ENCODE data around the gene FNDC1. TPM values are rescaled to one million over a fixed set of nuclear protein-coding genes. Genes with fewer than 3 reads are reported as not detected.
A peak's percentile ranks its signal among the peaks of the same experiment; 100 is the strongest.

The FNDC1 gene
- total RNA-seq, 1 donor from 2014 or later, result 6.3 TPM

- H3K4me3 ChIP-seq (ENCODE audit: insufficient read depth, low read depth, low read length), result no peak overlapping the region
- FAIRE-seq, result no peak
- no peaks in the 10 kb centered on the region for H3K36me3 Mint-ChIP-seq (ENCODE audit: low read depth, unreplicated experiment)
Observed at GRCh38 chr6:159132664-159133063, 36.5 kb upstream of the FNDC1 start.

GRCh38 chr6:159134701-159135364 lies 34.4 kb upstream of the FNDC1 start:
- H3K27ac Mint-ChIP-seq (ENCODE audit: unreplicated experiment), result no peak overlapping the region
- Histone ChIP-seq H3K36me3 (ENCODE audit: insufficient read depth, low read length) (no peaks in the 10 kb centered on the region), H3K9me3 (ENCODE audit: insufficient read depth, low read depth, low read length) (no peaks in the 10 kb centered on the region), H3K27me3 (ENCODE audit: insufficient read depth, low read length) (peaks cover 23% of the 10 kb centered on the region), H3K27ac (ENCODE audit: low read depth, low read length) (no peak overlapping the region), H3K9ac (ENCODE audit: low read length) (no peak overlapping the region), H4K20me1 (ENCODE audit: insufficient read depth, low read length) (no peaks in the 10 kb centered on the region), H2AFZ (ENCODE audit: low read depth, low read length) (no peak overlapping the region), H3K4me2 (ENCODE audit: low read length) (no peak overlapping the region), H3K4me3 (ENCODE audit: insufficient read depth, low read depth, low read length) (no peak overlapping the region), H3K4me1 (ENCODE audit: insufficient read depth, low read length) (no peaks in the 10 kb centered on the region), H3K79me2 (ENCODE audit: insufficient read depth, low read length) (no peaks in the 10 kb centered on the region)
- peaks cover 33% of the 10 kb centered on the region for H3K27me3 Mint-ChIP-seq (ENCODE audit: low read depth, unreplicated experiment)
- DNase-seq (ENCODE audit: low read depth), result peak; percentile 22
- FAIRE-seq, result peak; percentile 75
- no peak overlapping the region for H3K4me3 Mint-ChIP-seq (ENCODE audit: unreplicated experiment)
- TF ChIP-seq CTCF (IDR thresholded peaks at IDR 0.05; ENCODE audit: insufficient read depth, low read depth, low read length), result peak; percentile 96
- TF ChIP-seq EZH2 (IDR thresholded peaks at IDR 0.05; ENCODE audit: insufficient read depth, low read length), result no peak
- no peaks in the 10 kb centered on the region for H3K36me3 Mint-ChIP-seq (ENCODE audit: low read depth, unreplicated experiment)
- no peaks in the 10 kb centered on the region for H3K4me1 Mint-ChIP-seq (ENCODE audit: low read depth, unreplicated experiment)
- no peaks in the 10 kb centered on the region for H3K9me3 Mint-ChIP-seq (ENCODE audit: unreplicated experiment)

More at GRCh38 chr6:159132664-159133063, 36.5 kb upstream of the FNDC1 start:
- no peaks in the 10 kb centered on the region for H3K9me3 Mint-ChIP-seq (ENCODE audit: unreplicated experiment)
- TF ChIP-seq CTCF (IDR thresholded peaks at IDR 0.05; ENCODE audit: insufficient read depth, low read depth, low read length), result no peak
- no peak for TF ChIP-seq EZH2 (IDR thresholded peaks at IDR 0.05; ENCODE audit: insufficient read depth, low read length)
- no peak overlapping the region for H3K9ac ChIP-seq (ENCODE audit: low read length)
- no peaks in the 10 kb centered on the region for H4K20me1 ChIP-seq (ENCODE audit: insufficient read depth, low read length)
- H3K4me2 ChIP-seq (ENCODE audit: low read length), result no peak overlapping the region
- no peaks in the 10 kb centered on the region for H3K4me1 Mint-ChIP-seq (ENCODE audit: low read depth, unreplicated experiment)
- DNase-seq (ENCODE audit: low read depth), result no peak
- no peaks in the 10 kb centered on the region for H3K4me1 ChIP-seq (ENCODE audit: insufficient read depth, low read length)
- H3K27me3 Mint-ChIP-seq (ENCODE audit: low read depth, unreplicated experiment), result peaks cover 35% of the 10 kb centered on the region
- no peak overlapping the region for H3K27ac Mint-ChIP-seq (ENCODE audit: unreplicated experiment)
- no peaks in the 10 kb centered on the region for H3K79me2 ChIP-seq (ENCODE audit: insufficient read depth, low read length)
- H3K36me3 ChIP-seq (ENCODE audit: insufficient read depth, low read length), result no peaks in the 10 kb centered on the region
- no peak overlapping the region for H2AFZ ChIP-seq (ENCODE audit: low read depth, low read length)
- H3K9me3 ChIP-seq (ENCODE audit: insufficient read depth, low read depth, low read length), result no peaks in the 10 kb centered on the region
- H3K27ac ChIP-seq (ENCODE audit: low read depth, low read length), result no peak overlapping the region
- H3K4me3 Mint-ChIP-seq (ENCODE audit: unreplicated experiment), result no peak overlapping the region
- H3K27me3 ChIP-seq (ENCODE audit: insufficient read depth, low read length), result peaks cover 7% of the 10 kb centered on the region

- H3K79me2 ChIP-seq (ENCODE audit: insufficient read depth, low read length), result no peaks in the 10 kb centered on the region
- Mint-ChIP-seq H3K27me3 (ENCODE audit: low read depth, unreplicated experiment) (peaks cover 25% of the 10 kb centered on the region), H3K27ac (ENCODE audit: unreplicated experiment) (no peak overlapping the region), H3K36me3 (ENCODE audit: low read depth, unreplicated experiment) (no peaks in the 10 kb centered on the region), H3K9me3 (ENCODE audit: unreplicated experiment) (no peaks in the 10 kb centered on the region), H3K4me3 (ENCODE audit: unreplicated experiment) (no peak overlapping the region), H3K4me1 (ENCODE audit: low read depth, unreplicated experiment) (no peaks in the 10 kb centered on the region)
- DNase-seq (ENCODE audit: low read depth), result no peak
- TF ChIP-seq CTCF (IDR thresholded peaks at IDR 0.05; ENCODE audit: insufficient read depth, low read depth, low read length), result no peak
- no peak for TF ChIP-seq EZH2 (IDR thresholded peaks at IDR 0.05; ENCODE audit: insufficient read depth, low read length)
- no peaks in the 10 kb centered on the region for H3K4me1 ChIP-seq (ENCODE audit: insufficient read depth, low read length)
- no peak overlapping the region for H3K4me2 ChIP-seq (ENCODE audit: low read length)
- no peak for FAIRE-seq
- H3K36me3 ChIP-seq (ENCODE audit: insufficient read depth, low read length), result no peaks in the 10 kb centered on the region
- H3K9ac ChIP-seq (ENCODE audit: low read length), result no peak overlapping the region
- H2AFZ ChIP-seq (ENCODE audit: low read depth, low read length), result no peak overlapping the region
- H3K27me3 ChIP-seq (ENCODE audit: insufficient read depth, low read length), result peaks cover 27% of the 10 kb centered on the region
- no peaks in the 10 kb centered on the region for H4K20me1 ChIP-seq (ENCODE audit: insufficient read depth, low read length)
- H3K9me3 ChIP-seq (ENCODE audit: insufficient read depth, low read depth, low read length), result peaks cover 2% of the 10 kb centered on the region
- H3K4me3 ChIP-seq (ENCODE audit: insufficient read depth, low read depth, low read length), result no peak overlapping the region
- no peak overlapping the region for H3K27ac ChIP-seq (ENCODE audit: low read depth, low read length)
Observed at GRCh38 chr6:159137676-159138075, 31.5 kb upstream of the FNDC1 start.
